T-helper 2 cell treated with Interferon-gamma antibody and Interleukin-4, amounts not matched to agents 5 μg/mL and 100 μg/mL, for 36 hours (primary cell): ENCODE results near the gene ARGLU1.

Source experiments
- DNase-seq: peaks from one replicate; pipeline ENCODE4 v3.0.0; 2021; ENCODE audit warnings: low spot score
- H3K27ac Mint-ChIP-seq: one replicate; pipeline ENCODE4 v1.8.0; 2021; ENCODE audit warnings: mild to moderate bottlenecking, mixed read lengths
- H3K27me3 Mint-ChIP-seq: one replicate; pipeline ENCODE4 v1.8.0; 2021; ENCODE audit warnings: low read depth, mixed read lengths
- H3K36me3 Mint-ChIP-seq: one replicate; pipeline ENCODE4 v1.8.0; 2021; ENCODE audit warnings: low read depth, mixed read lengths
- H3K4me1 Mint-ChIP-seq: one replicate; pipeline ENCODE4 v1.8.0; 2021; ENCODE audit warnings: low read depth, mixed read lengths
- H3K4me3 Mint-ChIP-seq: one replicate; pipeline ENCODE4 v1.8.0; 2022; ENCODE audit warnings: mild to moderate bottlenecking, moderate library complexity, mixed read lengths
- H3K9me3 Mint-ChIP-seq: one replicate; pipeline ENCODE4 v1.8.0; 2021; ENCODE audit warnings: mixed read lengths

ARGLU1 gene

GRCh38 chr13:106548064-106548696 is 19.8 kb downstream of the ARGLU1 start:
- DNase-seq, result no peak
- Mint-ChIP-seq H3K36me3 (peaks cover 34% of the 10 kb centered on the region), H3K9me3 (no peaks in the 10 kb centered on the region), H3K4me3 (no peak overlapping the region), H3K27ac (no peak overlapping the region), H3K4me1 (peaks cover 10% of the 10 kb centered on the region), H3K27me3 (no peaks in the 10 kb centered on the region)

GRCh38 chr13:106541826-106542225 is 26.1 kb downstream of the ARGLU1 start:
- Mint-ChIP-seq H3K9me3 (no peaks in the 10 kb centered on the region), H3K4me1 (no peaks in the 10 kb centered on the region), H3K27ac (no peak overlapping the region), H3K4me3 (no peak overlapping the region), H3K36me3 (peaks cover 9% of the 10 kb centered on the region), H3K27me3 (no peaks in the 10 kb centered on the region)
- DNase-seq, result no peak

GRCh38 chr13:106540613-106541012 is 27.3 kb downstream of the ARGLU1 start:
- Mint-ChIP-seq H3K36me3 (peaks cover 9% of the 10 kb centered on the region), H3K27ac (no peak overlapping the region), H3K9me3 (no peaks in the 10 kb centered on the region), H3K4me1 (peaks cover 4% of the 10 kb centered on the region), H3K27me3 (peaks cover 3% of the 10 kb centered on the region), H3K4me3 (no peak overlapping the region)
- DNase-seq, result no peak

- Mint-ChIP-seq H3K27ac (no peak overlapping the region), H3K4me3 (no peak overlapping the region), H3K27me3 (peaks cover 21% of the 10 kb centered on the region)
Observed at GRCh38 chr13:106537521-106537920, 30.4 kb downstream of the ARGLU1 start.

GRCh38 chr13:106536244-106537034 is 31.5 kb downstream of the ARGLU1 start:
- peak overlapping the region; percentile 62 for H3K27ac Mint-ChIP-seq
- peaks cover 30% of the 10 kb centered on the region for H3K27me3 Mint-ChIP-seq
- H3K36me3 Mint-ChIP-seq, result peaks cover 3% of the 10 kb centered on the region
- peak overlapping the region; percentile 87 for H3K4me3 Mint-ChIP-seq
- peak; percentile 78 for DNase-seq
- H3K4me1 Mint-ChIP-seq, result peaks cover 15% of the 10 kb centered on the region
- no peaks in the 10 kb centered on the region for H3K9me3 Mint-ChIP-seq

More at GRCh38 chr13:106537521-106537920, 30.4 kb downstream of the ARGLU1 start:
- Mint-ChIP-seq H3K9me3 (no peaks in the 10 kb centered on the region), H3K4me1 (peaks cover 14% of the 10 kb centered on the region), H3K36me3 (peaks cover 6% of the 10 kb centered on the region)
- no peak for DNase-seq

GRCh38 chr13:106535552-106536243 is 32.2 kb downstream of the ARGLU1 start, which contains the start of gene EFNB2:
EFNB2 (minus strand) TSS chr13:106535662; CDS start chr13:106534964, 698 bp downstream.
- Mint-ChIP-seq H3K36me3 (no peaks in the 10 kb centered on the region), H3K27me3 (peaks cover 38% of the 10 kb centered on the region), H3K9me3 (no peaks in the 10 kb centered on the region), H3K4me3 (peak within 1 kb of the TSS; percentile 87), H3K27ac (peak within 1 kb of the TSS; percentile 62), H3K4me1 (peaks cover 15% of the 10 kb centered on the region)
- DNase-seq, result peak; percentile 91

- Mint-ChIP-seq H3K27ac (peak overlapping the region; percentile 26), H3K9me3 (no peaks in the 10 kb centered on the region), H3K4me1 (peaks cover 15% of the 10 kb centered on the region), H3K36me3 (no peaks in the 10 kb centered on the region), H3K4me3 (peak overlapping the region; percentile 80), H3K27me3 (peaks cover 44% of the 10 kb centered on the region)
- no peak for DNase-seq
Observed at GRCh38 chr13:106534639-106535551, 33.0 kb downstream of the ARGLU1 start.

- H3K9me3 Mint-ChIP-seq, result no peaks in the 10 kb centered on the region
- no peak overlapping the region for H3K27ac Mint-ChIP-seq
- peaks cover 51% of the 10 kb centered on the region for H3K27me3 Mint-ChIP-seq
- DNase-seq, result peak; percentile 11
- peaks cover 15% of the 10 kb centered on the region for H3K4me1 Mint-ChIP-seq
- no peaks in the 10 kb centered on the region for H3K36me3 Mint-ChIP-seq
- H3K4me3 Mint-ChIP-seq, result peak overlapping the region; percentile 62
Observed at GRCh38 chr13:106533943-106534638, 33.8 kb downstream of the ARGLU1 start.

- Mint-ChIP-seq H3K36me3 (no peaks in the 10 kb centered on the region), H3K27me3 (peaks cover 55% of the 10 kb centered on the region), H3K9me3 (no peaks in the 10 kb centered on the region), H3K27ac (no peak overlapping the region), H3K4me3 (peak overlapping the region; percentile 62), H3K4me1 (peaks cover 15% of the 10 kb centered on the region)
- no peak for DNase-seq
Observed at GRCh38 chr13:106533101-106533942, 34.6 kb downstream of the ARGLU1 start.

GRCh38 chr13:106532111-106532929 is 35.6 kb downstream of the ARGLU1 start:
- no peaks in the 10 kb centered on the region for H3K9me3 Mint-ChIP-seq
- peak overlapping the region; percentile 6 for H3K4me3 Mint-ChIP-seq
- no peak overlapping the region for H3K27ac Mint-ChIP-seq
- DNase-seq, result no peak
- H3K4me1 Mint-ChIP-seq, result peaks cover 15% of the 10 kb centered on the region
- peaks cover 63% of the 10 kb centered on the region for H3K27me3 Mint-ChIP-seq
- H3K36me3 Mint-ChIP-seq, result no peaks in the 10 kb centered on the region

GRCh38 chr13:106530980-106531481 is 36.9 kb downstream of the ARGLU1 start:
- Mint-ChIP-seq H3K4me1 (peaks cover 11% of the 10 kb centered on the region), H3K9me3 (no peaks in the 10 kb centered on the region), H3K27me3 (peaks cover 62% of the 10 kb centered on the region), H3K27ac (no peak overlapping the region), H3K4me3 (no peak overlapping the region), H3K36me3 (no peaks in the 10 kb centered on the region)
- no peak for DNase-seq
